Measurements from ENCODE around the gene SNX8. TPM values are rescaled to one million over a fixed set of nuclear protein-coding genes. Genes with fewer than 3 reads are reported as not detected.
"Not testable (repeated sequence)": the region's sequence is repeated elsewhere in the genome, so short reads cannot be mapped to it uniquely, and the experiment has no call there.

SNX8 gene
- total RNA-seq, 1 experiment from 2014 or later, result 40.6 TPM

DNA sequence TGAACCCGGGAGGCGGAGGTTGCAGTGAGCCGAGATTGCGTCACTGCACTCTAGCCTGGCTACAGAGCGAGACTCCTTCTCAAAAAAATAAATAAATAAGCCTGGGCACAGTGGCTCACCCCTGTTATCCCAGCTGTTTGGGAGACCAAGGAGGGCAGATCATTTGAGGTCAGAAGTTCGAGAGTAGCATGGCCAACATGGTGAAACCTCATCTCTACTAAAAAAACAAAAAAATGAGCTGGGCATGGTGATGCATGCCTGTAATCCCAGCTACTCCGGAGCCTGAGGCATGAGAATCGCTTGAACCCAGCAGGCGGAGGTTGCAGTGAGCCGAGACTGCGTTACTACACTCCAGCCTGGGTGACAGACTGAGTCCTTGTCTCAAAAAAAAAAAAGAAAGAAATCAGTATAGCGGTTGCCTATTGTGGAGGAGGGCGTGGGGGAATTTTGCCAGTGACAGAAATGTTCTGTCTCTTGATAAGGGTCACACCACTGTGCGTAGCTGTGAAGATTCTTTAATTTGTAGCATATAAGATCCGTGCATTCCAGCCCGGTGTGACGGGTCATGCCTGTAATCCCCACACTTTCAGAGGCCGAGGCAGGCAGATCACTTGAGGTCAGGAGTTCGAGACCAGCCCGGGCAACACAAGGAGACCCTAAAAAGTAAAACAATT lies 22.5 kb upstream of the SNX8 start:
- no peaks in the 10 kb centered on the region for H3K79me2 ChIP-seq (ENCODE audit: insufficient read depth, low read length)
- no peak overlapping the region for H2BK20ac ChIP-seq (ENCODE audit: low read depth, low read length, poor library complexity, severe bottlenecking)
- H4K8ac ChIP-seq (replicated peaks; ENCODE audit: insufficient read length, low read depth, low read length), result no peak overlapping the region
- H3K23me2 ChIP-seq (ENCODE audit: insufficient read length, low read depth, low read length, poor library complexity, severe bottlenecking), result no peaks in the 10 kb centered on the region
- H2BK15ac ChIP-seq (ENCODE audit: low read depth, low read length), result no peak overlapping the region
- H3K4me1 ChIP-seq (ENCODE audit: insufficient read depth, low read length), result no peaks in the 10 kb centered on the region
- no CpG with 5 or more reads among the region's 20 CpGs for WGBS (ENCODE audit: extremely low coverage, insufficient read length, low lambda C conversion rate)
- Mint-ChIP-seq H3K4me3 (no peak overlapping the region), H3K36me3 (ENCODE audit: insufficient read depth in 1 of 3, low read depth in 3 of 3) (peaks cover 0 to 26% (median 6%) of the 10 kb centered on the region in 3 experiments; a peak in 5 of 7 replicates), H3K9me3 (no peaks in the 10 kb centered on the region), H3K27me3 (ENCODE audit: low read depth) (no peaks in the 10 kb centered on the region), H3K4me1 (no peaks in the 10 kb centered on the region), H3K27ac (no peak overlapping the region)
- H3K27me3 ChIP-seq (ENCODE audit: insufficient read depth, low read length), result no peaks in the 10 kb centered on the region
- TF ChIP-seq, protein P1, sequence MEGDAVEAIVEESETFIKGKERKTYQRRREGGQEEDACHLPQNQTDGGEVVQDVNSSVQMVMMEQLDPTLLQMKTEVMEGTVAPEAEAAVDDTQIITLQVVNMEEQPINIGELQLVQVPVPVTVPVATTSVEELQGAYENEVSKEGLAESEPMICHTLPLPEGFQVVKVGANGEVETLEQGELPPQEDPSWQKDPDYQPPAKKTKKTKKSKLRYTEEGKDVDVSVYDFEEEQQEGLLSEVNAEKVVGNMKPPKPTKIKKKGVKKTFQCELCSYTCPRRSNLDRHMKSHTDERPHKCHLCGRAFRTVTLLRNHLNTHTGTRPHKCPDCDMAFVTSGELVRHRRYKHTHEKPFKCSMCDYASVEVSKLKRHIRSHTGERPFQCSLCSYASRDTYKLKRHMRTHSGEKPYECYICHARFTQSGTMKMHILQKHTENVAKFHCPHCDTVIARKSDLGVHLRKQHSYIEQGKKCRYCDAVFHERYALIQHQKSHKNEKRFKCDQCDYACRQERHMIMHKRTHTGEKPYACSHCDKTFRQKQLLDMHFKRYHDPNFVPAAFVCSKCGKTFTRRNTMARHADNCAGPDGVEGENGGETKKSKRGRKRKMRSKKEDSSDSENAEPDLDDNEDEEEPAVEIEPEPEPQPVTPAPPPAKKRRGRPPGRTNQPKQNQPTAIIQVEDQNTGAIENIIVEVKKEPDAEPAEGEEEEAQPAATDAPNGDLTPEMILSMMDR (conservative IDR thresholded peaks at IDR 0.05), result no peak
- H2BK5ac ChIP-seq (ENCODE audit: insufficient read length, low read length), result no peak overlapping the region
- H3K9me3 ChIP-seq (ENCODE audit: control insufficient read depth, low read depth, low read length), result no peaks in the 10 kb centered on the region
- no peak overlapping the region for H3K4ac ChIP-seq (ENCODE audit: low read depth, low read length)
- H3K14ac ChIP-seq (ENCODE audit: insufficient read depth, low read length), result no peak overlapping the region
- no peaks in the 10 kb centered on the region for H4K20me1 ChIP-seq (ENCODE audit: control insufficient read depth, insufficient read depth, insufficient read length)
- H2BK120ac ChIP-seq (ENCODE audit: low read depth, low read length, poor library complexity, severe bottlenecking), result no peak overlapping the region
- H3K23ac ChIP-seq (ENCODE audit: insufficient read length, low read depth, low read length), result no peak overlapping the region
- H3K79me1 ChIP-seq (ENCODE audit: insufficient read depth, low read depth, low read length, poor library complexity, severe bottlenecking), result no peaks in the 10 kb centered on the region
- no peak overlapping the region for H3K4me2 ChIP-seq (ENCODE audit: insufficient read depth, insufficient read length, low read length)
- H2BK12ac ChIP-seq (ENCODE audit: insufficient read length, low read depth, low read length), result no peak overlapping the region
- H4K91ac ChIP-seq (ENCODE audit: insufficient read length, low read depth, low read length), result no peak overlapping the region
- no peak overlapping the region for H4K5ac ChIP-seq (ENCODE audit: insufficient read length, low read depth, low read length)
- no peak overlapping the region for H3K9ac ChIP-seq (ENCODE audit: extremely low read depth, insufficient read length, low read length)
- H2AFZ ChIP-seq (ENCODE audit: low read length), result no peak overlapping the region
- DNase-seq, result no peak
- H2AK5ac ChIP-seq (ENCODE audit: insufficient read length, low read length), result no peak overlapping the region
- H3K27ac ChIP-seq (ENCODE audit: insufficient read length, low read depth, low read length), result no peak overlapping the region
- H3K18ac ChIP-seq (ENCODE audit: insufficient read length, low read depth, low read length), result no peak overlapping the region
- H3T11ph ChIP-seq (ENCODE audit: low read length), result no peak overlapping the region
- H3K56ac ChIP-seq (ENCODE audit: insufficient read length, low read depth, low read length), result no peak overlapping the region

DNA sequence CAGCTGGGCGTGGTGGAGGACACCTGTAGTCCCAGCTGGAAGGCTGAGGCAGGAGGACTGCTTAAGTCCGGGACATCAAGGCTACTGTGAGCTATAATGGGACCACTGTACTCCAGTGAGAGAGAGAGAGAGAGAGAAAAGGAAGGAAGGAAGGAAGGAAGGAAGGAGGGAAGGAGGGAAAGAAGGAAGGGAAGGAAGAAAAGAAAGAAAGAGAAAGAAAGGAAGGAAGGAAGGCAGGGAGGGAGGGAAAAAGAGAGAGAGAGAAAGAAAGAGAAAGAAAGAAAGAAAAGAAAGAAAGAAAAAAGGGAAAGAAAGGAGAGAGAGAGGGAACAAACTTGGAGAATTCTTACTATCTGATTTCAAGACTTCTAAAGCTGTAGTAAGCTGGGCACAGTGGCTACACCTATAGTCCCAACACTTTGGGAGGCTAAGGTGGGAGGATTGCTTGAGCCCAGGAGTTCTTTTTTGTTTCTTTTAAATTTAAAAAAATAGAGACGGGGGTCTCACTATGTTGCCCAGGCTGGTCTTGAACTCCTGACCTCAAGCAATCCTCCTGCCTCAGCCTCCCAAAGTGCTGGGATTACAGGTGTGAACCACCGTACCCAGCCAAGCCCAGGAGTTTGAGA lies 18.5 kb upstream of the SNX8 start:
- H3K27ac ChIP-seq (ENCODE audit: insufficient read length, low read depth, low read length); H3K23ac ChIP-seq (ENCODE audit: insufficient read length, low read depth, low read length); H2BK12ac ChIP-seq (ENCODE audit: insufficient read length, low read depth, low read length); H4K91ac ChIP-seq (ENCODE audit: insufficient read length, low read depth, low read length); H3K4me1 Mint-ChIP-seq; H3K4me3 Mint-ChIP-seq; H3K23me2 ChIP-seq (ENCODE audit: insufficient read length, low read depth, low read length, poor library complexity, severe bottlenecking); H3T11ph ChIP-seq (ENCODE audit: low read length); H3K9me3 Mint-ChIP-seq; H3K27me3 Mint-ChIP-seq (ENCODE audit: low read depth); H2AK5ac ChIP-seq (ENCODE audit: insufficient read length, low read length); H2AFZ ChIP-seq (ENCODE audit: low read length); H3K18ac ChIP-seq (ENCODE audit: insufficient read length, low read depth, low read length); DNase-seq; H2BK15ac ChIP-seq (ENCODE audit: low read depth, low read length); H2BK120ac ChIP-seq (ENCODE audit: low read depth, low read length, poor library complexity, severe bottlenecking); H3K9me3 ChIP-seq (ENCODE audit: control insufficient read depth, low read depth, low read length); H3K56ac ChIP-seq (ENCODE audit: insufficient read length, low read depth, low read length); H3K27me3 ChIP-seq (ENCODE audit: insufficient read depth, low read length); H2BK5ac ChIP-seq (ENCODE audit: insufficient read length, low read length); H4K5ac ChIP-seq (ENCODE audit: insufficient read length, low read depth, low read length); H4K8ac ChIP-seq (replicated peaks; ENCODE audit: insufficient read length, low read depth, low read length); H3K79me2 ChIP-seq (ENCODE audit: insufficient read depth, low read length); H4K20me1 ChIP-seq (ENCODE audit: control insufficient read depth, insufficient read depth, insufficient read length); H3K4ac ChIP-seq (ENCODE audit: low read depth, low read length); H3K14ac ChIP-seq (ENCODE audit: insufficient read depth, low read length); H3K79me1 ChIP-seq (ENCODE audit: insufficient read depth, low read depth, low read length, poor library complexity, severe bottlenecking); H3K9ac ChIP-seq (ENCODE audit: extremely low read depth, insufficient read length, low read length); H3K4me1 ChIP-seq (ENCODE audit: insufficient read depth, low read length); H3K4me2 ChIP-seq (ENCODE audit: insufficient read depth, insufficient read length, low read length); H2BK20ac ChIP-seq (ENCODE audit: low read depth, low read length, poor library complexity, severe bottlenecking): not testable (repeated sequence)
- peak overlapping the region in 1 of 3 experiments; percentile 92; a peak in 3 of 7 replicates for H3K27ac Mint-ChIP-seq
- no CpG with 5 or more reads among the region's 4 CpGs for WGBS (ENCODE audit: extremely low coverage, insufficient read length, low lambda C conversion rate)
- peaks cover 0 to 33% (median 6%) of the 10 kb centered on the region in 3 experiments; a peak in 5 of 7 replicates for H3K36me3 Mint-ChIP-seq (ENCODE audit: insufficient read depth in 1 of 3, low read depth in 3 of 3)

Data from H9 (cell line).